K562 (cell line): Measurements from ENCODE around the gene PFAS. TPM values are rescaled to one million over a fixed set of nuclear protein-coding genes. Genes with fewer than 3 reads are reported as not detected.
A peak's percentile ranks its signal among the peaks of the same experiment; 100 is the strongest.

Source experiments
- ATAC-seq: fragments of 200-7000 bp; cut with Tn5 transposase; 3 replicates; pipeline ENCODE4 v1.9.1; 2020; ENCODE audit warnings: moderate library complexity
- BruUV-seq: library from RNA; stranded (reverse); fragments of 400-500 nt; replicated peaks from 2 replicates; lab custom pipeline; 2021; lab: Mats Ljungman, UMichigan
- CTCF ChIA-PET: fragments of 300-600 bp; formaldehyde crosslinking; extraction: SDS; loops from one replicate; lab custom pipeline; 2021; ENCODE audit warnings: low intra/inter-chr PET ratio; lab: Yijun Ruan, JAX
- POLR2A ChIA-PET: fragments of 300-600, 350-650 bp; sonication (Branson Sonifier 250); formaldehyde crosslinking; extraction: SDS; loops from one replicate; lab custom pipeline; 2021; ENCODE audit warnings: antibody characterized with exemption, inconsistent platforms; lab: Yijun Ruan, JAX
- DNase-seq, 4 experiments: peaks; one replicate each; pipeline versions ENCODE4 v3.0.0 to v3.0.0-alpha.2; 2011 to 2018; ENCODE audit warnings: low spot score in 3 of 4, mixed read lengths in 3 of 4; ENCODE audit errors: extremely low read depth in 1 of 4
- FAIRE-seq: peaks from 2 replicates; lab custom pipeline; 2011; peaks lifted over from hg19 to GRCh38; lab: Jason Lieb, UNC
- H2AFZ ChIP-seq: 2 replicates; pipeline ENCODE4 v1.6.0; 2011; ENCODE audit warnings: low read depth, low read length, control low read depth, inconsistent platforms
- H3K27ac ChIP-seq: fragments of 200-600 bp; 3 replicates; pipeline ENCODE4 v1.8.0; 2011; ENCODE audit warnings: low read depth, mild to moderate bottlenecking, control low read depth, inconsistent platforms, low read length, moderate library complexity, mixed read lengths; ENCODE audit errors: extremely low read depth
- H3K27me3 ChIP-seq, 2 experiments: fragments of 300-600 bp in 1 of 2; 2 replicates in 1 of 2; 3 replicates in 1 of 2; pipeline versions ENCODE4 v1.6.0 to v1.8.0; 2011; ENCODE audit warnings: inconsistent platforms in 2 of 2, low read length in 2 of 2, mild to moderate bottlenecking in 1 of 2, mixed read lengths in 1 of 2, moderate library complexity in 1 of 2; ENCODE audit not compliant: control insufficient read depth in 2 of 2, insufficient read depth in 2 of 2
- H3K36me3 ChIP-seq: fragments of 300-600 bp; 3 replicates; pipeline ENCODE4 v1.8.0; 2011; ENCODE audit warnings: mild to moderate bottlenecking, low read length, inconsistent platforms; ENCODE audit not compliant: control insufficient read depth, insufficient read depth
- H3K4me1 ChIP-seq, 2 experiments: fragments of 200-600 bp in 1 of 2; replicated peaks in 1 of 2; 2 replicates in 1 of 2; 3 replicates in 1 of 2; pipeline versions ENCODE4 v1.5.1 to v1.8.0; 2011; ENCODE audit warnings: inconsistent platforms in 2 of 2, low read length in 2 of 2, mild to moderate bottlenecking in 1 of 2, mixed read lengths in 1 of 2, moderate library complexity in 1 of 2; ENCODE audit not compliant: control insufficient read depth in 2 of 2, insufficient read depth in 2 of 2
- H3K4me2 ChIP-seq: 2 replicates; pipeline ENCODE4 v1.6.1; 2011; ENCODE audit warnings: low read length, control low read depth, inconsistent platforms, mixed read lengths; ENCODE audit not compliant: insufficient read depth
- H3K4me3 ChIP-seq: fragments of 200-600 bp; sonication (generic), shearing (Covaris generic); 2 replicates; pipeline ENCODE4 v1.5.1; 2016; ENCODE audit warnings: control low read depth, inconsistent platforms
- H3K79me2 ChIP-seq: fragments of 200-600 bp; 3 replicates; pipeline ENCODE4 v1.8.0; 2011; ENCODE audit warnings: low read length, inconsistent platforms; ENCODE audit not compliant: control insufficient read depth, insufficient read depth
- H3K9ac ChIP-seq, 2 experiments: 2 replicates each; pipeline versions ENCODE4 v1.6.0 to v1.6.1; 2011; ENCODE audit warnings: low read depth in 2 of 2, low read length in 2 of 2, control low read depth in 1 of 2, inconsistent platforms in 1 of 2, mild to moderate bottlenecking in 1 of 2, mixed read lengths in 1 of 2; ENCODE audit not compliant: insufficient read depth in 1 of 2
- H3K9me1 ChIP-seq: one replicate; pipeline ENCODE4 v1.6.0; 2011; ENCODE audit warnings: inconsistent platforms, mild to moderate bottlenecking, low read length, moderate library complexity; ENCODE audit not compliant: control insufficient read depth, insufficient read depth
- H3K9me3 ChIP-seq: replicated peaks from 2 replicates; pipeline ENCODE4 v1.5.1; 2011; ENCODE audit warnings: low read depth, low read length, inconsistent platforms; ENCODE audit not compliant: control insufficient read depth, insufficient read depth
- H4K20me1 ChIP-seq: replicated peaks from 2 replicates; pipeline ENCODE4 v1.6.1; 2011; ENCODE audit warnings: low read length, inconsistent platforms, mixed read lengths; ENCODE audit not compliant: control insufficient read depth, insufficient read depth
- CCNT2 ChIP-seq: IDR thresholded peaks from 2 replicates; pipeline ENCODE4 v1.6.1; 2011; ENCODE audit warnings: borderline replicate concordance, low read depth, mild to moderate bottlenecking, moderate library complexity, mixed read lengths, low read length; ENCODE audit not compliant: insufficient read length; ENCODE audit errors: extremely low read depth
- CHD2 ChIP-seq: IDR thresholded peaks from 2 replicates; pipeline ENCODE4 v1.6.1; 2011; ENCODE audit warnings: low read depth, low read length
- GATAD2B ChIP-seq: fragments of 450-650 bp; IDR thresholded peaks from 2 replicates; pipeline ENCODE4 v1.6.1; 2017; ENCODE audit warnings: mild to moderate bottlenecking, borderline replicate concordance
- OTX1 ChIP-seq: fragments of 450-650 bp; formaldehyde crosslinking; IDR thresholded peaks from 2 replicates; pipeline ENCODE4 v1.4.0; 2022; ENCODE audit warnings: mild to moderate bottlenecking
- RBM22 ChIP-seq: fragments of 200-400 bp; formaldehyde crosslinking; IDR thresholded peaks from 2 replicates; pipeline ENCODE4 v1.6.1; 2018; ENCODE audit warnings: low read length, low read depth; ENCODE audit not compliant: poor library complexity, severe bottlenecking
- SRSF1 ChIP-seq: fragments of 200-400 bp; formaldehyde crosslinking; IDR thresholded peaks from 2 replicates; pipeline ENCODE4 v1.6.1; 2017; ENCODE audit warnings: mild to moderate bottlenecking, low read depth, low read length, moderate library complexity
- ZNF830 ChIP-seq: fragments of 250-450 bp; sonication (Bioruptor Pico); IDR thresholded peaks from 2 replicates; pipeline ENCODE4 v1.5.0; 2021; ENCODE audit warnings: mild to moderate bottlenecking
- WGBS: fragments of 100-300 bp; shearing (Covaris generic); methylation state at CpG from one replicate; pipeline ENCODE4 v1.1.6; 2016; ENCODE audit warnings: low coverage, mixed read lengths; ENCODE audit not compliant: insufficient coverage; ENCODE audit errors: missing lambda C conversion rate; 5-methylcytosine and 5-hydroxymethylcytosine counted together
- in situ Hi-C: fragments of 300-500 bp; cut with MboI; formaldehyde crosslinking; loops from 4 replicates; pipeline ENCODE4 v1.15.0; 2018; ENCODE audit warnings: inconsistent platforms, mixed read lengths
- intact Hi-C: fragments of 100-400 bp; cut with micrococcal nuclease; formaldehyde crosslinking; loops from 2 replicates; pipeline ENCODE4 v1.14.2; 2022
- polyA plus RNA-seq, 8 experiments: library from polyadenylated mRNA; depleted of rRNA in 4 of 8; stranded (reverse) in 5 of 8; unstranded in 3 of 8; fragments of >200 nt; fragmentation: Nextera tagmentation in 2 of 8; fragmentation: Illumina TruSeq in 1 of 8; extraction: Ambion mirVana in 2 of 8; extraction: Trizol in 1 of 8; gene quantifications; 2 replicates each; pipeline versions ENCODE4 v1.2.1 to v1.2.3, GENCODE V29; 2011 to 2014; ENCODE audit warnings: inconsistent platforms in 1 of 8, missing spikeins in 1 of 8
- total RNA-seq, 7 experiments: library from RNA; depleted of rRNA in 6 of 7; stranded (reverse); fragments of >200 nt in 6 of 7; fragmentation: Illumina TruSeq in 2 of 7; extraction: Trizol in 2 of 7; gene quantifications; 2 replicates each; pipeline versions ENCODE4 v1.2.1 to v1.2.3, GENCODE V29; 2011 to 2021; ENCODE audit warnings: low replicate concordance in 1 of 7
- TF ChIP-seq, protein P1 (sequence below), 3 experiments: fragments of 200-800 bp in 1 of 3; fragments of 250-450 bp in 1 of 3; fragments of 450-650 bp in 1 of 3; sonication (Bioruptor Pico) in 1 of 3; sonication (Bioruptor generic) in 1 of 3; formaldehyde crosslinking in 1 of 3; IDR thresholded peaks; 2 replicates each; pipeline versions ENCODE4 v1.6.1 to v1.8.0; 2016 to 2022; ENCODE audit warnings: mild to moderate bottlenecking in 2 of 3, missing genetic modification characterization in 2 of 3, missing compliant biosample characterization in 1 of 3, moderate library complexity in 1 of 3
- TF ChIP-seq, protein P2 (sequence below): sonication (generic); formaldehyde crosslinking; IDR thresholded peaks from 2 replicates; pipeline ENCODE4 v1.8.0; 2022; ENCODE audit warnings: missing genetic modification reagents, mild to moderate bottlenecking, moderate library complexity, borderline replicate concordance
- TF ChIP-seq, protein P3 (sequence below): fragments of 450-650 bp; formaldehyde crosslinking; IDR thresholded peaks from 2 replicates; pipeline ENCODE4 v1.4.0; 2022; ENCODE audit warnings: mild to moderate bottlenecking, moderate library complexity
- TF ChIP-seq, protein P4 (sequence below): sonication (generic); formaldehyde crosslinking; IDR thresholded peaks from 2 replicates; pipeline ENCODE4 v1.8.1; 2023; ENCODE audit warnings: mild to moderate bottlenecking, missing genetic modification reagents, moderate library complexity

Gene PFAS
- total and polyA plus RNA-seq, 9 of the 15 experiments (the other 6 are each of a cell fraction or from before 2014, with no cell fraction given), result 11.6 to 131 (median 43.9) TPM

DNA sequence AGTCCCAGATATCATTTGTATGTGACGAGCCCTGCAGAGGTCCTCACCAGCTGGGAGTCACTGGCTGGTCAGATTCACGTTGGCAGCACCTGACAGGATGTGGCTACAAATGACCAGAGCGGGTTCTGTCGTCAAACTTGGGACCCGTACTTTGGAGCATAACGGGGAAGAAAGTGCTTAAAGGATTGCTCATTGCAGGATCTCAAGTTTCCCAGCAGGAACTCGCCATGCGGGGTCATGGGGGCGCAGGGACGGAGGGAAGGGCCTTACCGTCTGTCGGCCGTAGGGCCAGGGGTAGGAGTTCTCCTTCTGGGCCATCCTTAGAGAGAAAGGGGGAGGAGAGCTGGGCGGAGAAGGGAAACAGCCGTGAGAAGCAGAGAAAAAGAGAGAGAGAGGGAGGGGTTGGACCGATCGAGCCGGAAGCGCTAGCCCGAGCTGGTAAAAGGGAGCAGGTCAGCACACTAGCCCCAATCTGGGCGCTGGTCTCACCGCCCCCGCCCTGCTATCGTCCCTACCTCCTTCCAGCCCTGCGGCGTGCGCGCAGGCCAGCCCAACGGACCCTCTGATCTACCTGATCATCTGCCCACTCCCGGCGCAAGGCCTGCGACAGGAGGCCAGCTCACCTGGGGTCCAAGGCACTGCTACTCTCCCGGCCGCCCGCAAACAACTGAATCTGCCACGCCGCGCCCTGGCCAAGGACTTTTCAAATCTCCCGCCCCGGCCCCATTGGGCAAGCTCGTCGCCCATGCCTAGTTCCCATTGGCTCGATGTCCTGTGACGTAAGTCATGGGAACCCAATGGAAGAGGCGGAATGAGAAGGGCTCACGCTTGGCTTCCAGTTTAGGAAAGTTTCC is 39.0 kb upstream of the PFAS start, which contains the start of gene AURKB:
Gene AURKB (minus strand): TSS at position 669 of the 854 bp plus-strand sequence. CDS start 351 bp downstream, at position 318.
- peak; percentile 92 for ATAC-seq
- Histone ChIP-seq H3K9me1 (no peaks in the 10 kb centered on the region), H3K27ac (peak within 1 kb of the TSS; percentile 94), H3K4me2 (peak within 1 kb of the TSS; percentile 95), H3K27me3 (no peaks in the 10 kb centered on the region), H3K36me3 (peaks cover 34% of the 10 kb centered on the region), H3K4me1 (peaks cover 17 to 25% of the 10 kb centered on the region in 2 experiments; a peak in 4 of 5 replicates), H3K4me3 (peak within 1 kb of the TSS; percentile 73), H4K20me1 (no peaks in the 10 kb centered on the region), H3K79me2 (peaks cover 32% of the 10 kb centered on the region), H3K9ac (peak within 1 kb of the TSS; percentile 93 to 95), H2AFZ (peak within 1 kb of the TSS; percentile 82), H3K9me3 (no peaks in the 10 kb centered on the region)
- intact Hi-C loops (loop anchor here (1.0 kb wide), 1 partner anchor 20 kb away; the partner anchor contains the start of gene BORCS6), in situ Hi-C loops (no loop called here)
- ChIA-PET POLR2A (interaction anchor here (0.6 to 6.6 kb wide), 16 partner anchors 9 to 712 kb away, joined by 3 to 89 read pairs (median 5); partner anchors contain the start of genes BORCS6, CTC1 and HES7), CTCF (no interaction called here)
- DNase-seq, result peak; percentile 85 to 95 (median 88)
- under 1% methylated on average over 30 of the region's 46 CpGs for WGBS
- BruUV-seq, result TSS peak; percentile 86
- FAIRE-seq, result peak; percentile 98
- TF ChIP-seq CHD2 (no peak), GATAD2B (peak; percentile 50; the same call in 1 of the 2 replicates), RBM22 (peak; percentile 39), ZNF830 (no peak), SRSF1 (no peak), OTX1 (CRISPR knock-in tag) (no peak), CCNT2 (no peak)
- TF ChIP-seq, protein P1, sequence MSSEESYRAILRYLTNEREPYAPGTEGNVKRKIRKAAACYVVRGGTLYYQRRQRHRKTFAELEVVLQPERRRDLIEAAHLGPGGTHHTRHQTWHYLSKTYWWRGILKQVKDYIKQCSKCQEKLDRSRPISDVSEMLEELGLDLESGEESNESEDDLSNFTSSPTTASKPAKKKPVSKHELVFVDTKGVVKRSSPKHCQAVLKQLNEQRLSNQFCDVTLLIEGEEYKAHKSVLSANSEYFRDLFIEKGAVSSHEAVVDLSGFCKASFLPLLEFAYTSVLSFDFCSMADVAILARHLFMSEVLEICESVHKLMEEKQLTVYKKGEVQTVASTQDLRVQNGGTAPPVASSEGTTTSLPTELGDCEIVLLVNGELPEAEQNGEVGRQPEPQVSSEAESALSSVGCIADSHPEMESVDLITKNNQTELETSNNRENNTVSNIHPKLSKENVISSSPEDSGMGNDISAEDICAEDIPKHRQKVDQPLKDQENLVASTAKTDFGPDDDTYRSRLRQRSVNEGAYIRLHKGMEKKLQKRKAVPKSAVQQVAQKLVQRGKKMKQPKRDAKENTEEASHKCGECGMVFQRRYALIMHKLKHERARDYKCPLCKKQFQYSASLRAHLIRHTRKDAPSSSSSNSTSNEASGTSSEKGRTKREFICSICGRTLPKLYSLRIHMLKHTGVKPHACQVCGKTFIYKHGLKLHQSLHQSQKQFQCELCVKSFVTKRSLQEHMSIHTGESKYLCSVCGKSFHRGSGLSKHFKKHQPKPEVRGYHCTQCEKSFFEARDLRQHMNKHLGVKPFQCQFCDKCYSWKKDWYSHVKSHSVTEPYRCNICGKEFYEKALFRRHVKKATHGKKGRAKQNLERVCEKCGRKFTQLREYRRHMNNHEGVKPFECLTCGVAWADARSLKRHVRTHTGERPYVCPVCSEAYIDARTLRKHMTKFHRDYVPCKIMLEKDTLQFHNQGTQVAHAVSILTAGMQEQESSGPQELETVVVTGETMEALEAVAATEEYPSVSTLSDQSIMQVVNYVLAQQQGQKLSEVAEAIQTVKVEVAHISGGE (CRISPR knock-in tag; IDR thresholded peaks at IDR 0.05), result 0 out of 6 replicates have a peak, but pooled peaks of 1 of the 3 experiments have one; percentile 17
- TF ChIP-seq, protein P2, sequence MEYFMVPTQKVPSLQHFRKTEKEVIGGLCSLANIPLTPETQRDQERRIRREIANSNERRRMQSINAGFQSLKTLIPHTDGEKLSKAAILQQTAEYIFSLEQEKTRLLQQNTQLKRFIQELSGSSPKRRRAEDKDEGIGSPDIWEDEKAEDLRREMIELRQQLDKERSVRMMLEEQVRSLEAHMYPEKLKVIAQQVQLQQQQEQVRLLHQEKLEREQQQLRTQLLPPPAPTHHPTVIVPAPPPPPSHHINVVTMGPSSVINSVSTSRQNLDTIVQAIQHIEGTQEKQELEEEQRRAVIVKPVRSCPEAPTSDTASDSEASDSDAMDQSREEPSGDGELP, result peak; percentile 84
- TF ChIP-seq, protein P3, sequence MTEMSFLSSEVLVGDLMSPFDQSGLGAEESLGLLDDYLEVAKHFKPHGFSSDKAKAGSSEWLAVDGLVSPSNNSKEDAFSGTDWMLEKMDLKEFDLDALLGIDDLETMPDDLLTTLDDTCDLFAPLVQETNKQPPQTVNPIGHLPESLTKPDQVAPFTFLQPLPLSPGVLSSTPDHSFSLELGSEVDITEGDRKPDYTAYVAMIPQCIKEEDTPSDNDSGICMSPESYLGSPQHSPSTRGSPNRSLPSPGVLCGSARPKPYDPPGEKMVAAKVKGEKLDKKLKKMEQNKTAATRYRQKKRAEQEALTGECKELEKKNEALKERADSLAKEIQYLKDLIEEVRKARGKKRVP (CRISPR knock-in tag), result no peak
- TF ChIP-seq, protein P4, sequence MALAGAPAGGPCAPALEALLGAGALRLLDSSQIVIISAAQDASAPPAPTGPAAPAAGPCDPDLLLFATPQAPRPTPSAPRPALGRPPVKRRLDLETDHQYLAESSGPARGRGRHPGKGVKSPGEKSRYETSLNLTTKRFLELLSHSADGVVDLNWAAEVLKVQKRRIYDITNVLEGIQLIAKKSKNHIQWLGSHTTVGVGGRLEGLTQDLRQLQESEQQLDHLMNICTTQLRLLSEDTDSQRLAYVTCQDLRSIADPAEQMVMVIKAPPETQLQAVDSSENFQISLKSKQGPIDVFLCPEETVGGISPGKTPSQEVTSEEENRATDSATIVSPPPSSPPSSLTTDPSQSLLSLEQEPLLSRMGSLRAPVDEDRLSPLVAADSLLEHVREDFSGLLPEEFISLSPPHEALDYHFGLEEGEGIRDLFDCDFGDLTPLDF (CRISPR knock-in tag), result peak; percentile 95
